SK-N-SH (cell line): Measurements from ENCODE around the gene BABAM2. TPM values are rescaled to one million over a fixed set of nuclear protein-coding genes. Genes with fewer than 3 reads are reported as not detected.

Experiments used
- CTCF ChIA-PET: fragments of 300-600, 350-600 bp; formaldehyde crosslinking; extraction: SDS; loops from one replicate; lab custom pipeline; 2021; lab: Yijun Ruan, JAX
- POLR2A ChIA-PET: fragments of 350-600 bp; sonication (Branson Sonifier 250); formaldehyde crosslinking; extraction: SDS; loops from one replicate; lab custom pipeline; 2020; ENCODE audit warnings: antibody characterized with exemption, inconsistent platforms; lab: Yijun Ruan, JAX
- DNase-seq: peaks from one replicate; pipeline ENCODE4 v3.0.0; 2012
- H2AFZ ChIP-seq: fragments of 200-600 bp; sonication (generic); 2 replicates; pipeline ENCODE4 v1.8.1; 2016; ENCODE audit warnings: antibody characterized with exemption, mild to moderate bottlenecking, low read depth
- H3F3A ChIP-seq: fragments of 200-600 bp; sonication (generic); replicated peaks from 2 replicates; pipeline ENCODE3; 2016; ENCODE audit warnings: antibody characterized with exemption, mild to moderate bottlenecking; ENCODE audit not compliant: insufficient read depth
- H3K27ac ChIP-seq, 2 experiments: fragments of 200-500 bp in 1 of 2; fragments of 200-600 bp in 1 of 2; sonication (Bioruptor generic) in 1 of 2; sonication (generic), shearing (Covaris generic) in 1 of 2; 2 replicates each; pipeline versions ENCODE4 v1.5.1 to v1.6.1; 2014 to 2016; ENCODE audit warnings: low read depth in 2 of 2, inconsistent platforms in 1 of 2, low read length in 1 of 2, mild to moderate bottlenecking in 1 of 2, mixed read lengths in 1 of 2
- H3K27me3 ChIP-seq: fragments of 200-600 bp; sonication (generic), shearing (Covaris generic); 2 replicates; pipeline ENCODE4 v1.6.1; 2016; ENCODE audit warnings: mixed run types; ENCODE audit not compliant: insufficient read depth
- H3K36me3 ChIP-seq, 2 experiments: fragments of 200-500 bp in 1 of 2; fragments of 200-600 bp in 1 of 2; sonication (Bioruptor generic) in 1 of 2; sonication (generic) in 1 of 2; replicated peaks in 1 of 2; 2 replicates each; pipeline versions ENCODE3 to v1.5.1; 2014 to 2016; ENCODE audit warnings: low read length in 1 of 2, mild to moderate bottlenecking in 1 of 2; ENCODE audit not compliant: insufficient read depth in 2 of 2, control insufficient read depth in 1 of 2
- H3K4me1 ChIP-seq, 2 experiments: fragments of 200-500 bp in 1 of 2; fragments of 200-600 bp in 1 of 2; sonication (Bioruptor generic) in 1 of 2; sonication (generic), shearing (Covaris generic) in 1 of 2; 2 replicates each; pipeline versions ENCODE4 v1.5.1 to v1.6.1; 2014 to 2016; ENCODE audit warnings: low read depth in 1 of 2, low read length in 1 of 2, mixed run types in 1 of 2; ENCODE audit not compliant: insufficient read depth in 2 of 2, control insufficient read depth in 1 of 2
- H3K4me2 ChIP-seq: fragments of 200-600 bp; sonication (generic), shearing (Covaris generic); 2 replicates; pipeline ENCODE4 v1.6.1; 2017; ENCODE audit warnings: mixed run types
- H3K4me3 ChIP-seq, 2 experiments: fragments of 200-500 bp in 1 of 2; fragments of 200-600 bp in 1 of 2; sonication (Bioruptor generic) in 1 of 2; sonication (generic), shearing (Covaris generic) in 1 of 2; 2 replicates each; pipeline versions ENCODE4 v1.5.1 to v1.8.1; 2014 to 2016; ENCODE audit warnings: low read depth in 2 of 2, inconsistent platforms in 1 of 2, low read length in 1 of 2, mild to moderate bottlenecking in 1 of 2, mixed read lengths in 1 of 2, moderate library complexity in 1 of 2
- H3K79me2 ChIP-seq: fragments of 200-600 bp; sonication (generic); 2 replicates; pipeline ENCODE4 v1.8.1; 2017; ENCODE audit warnings: mild to moderate bottlenecking; ENCODE audit not compliant: insufficient read depth
- H3K9ac ChIP-seq: fragments of 200-600 bp; sonication (generic); 2 replicates; pipeline ENCODE4 v1.6.1; 2017; ENCODE audit warnings: mixed run types
- H3K9me2 ChIP-seq: fragments of 200-600 bp; sonication (generic); 2 replicates; pipeline ENCODE4 v1.6.1; 2017; ENCODE audit warnings: mixed run types
- H3K9me3 ChIP-seq: fragments of 200-600 bp; sonication (generic); 2 replicates; pipeline ENCODE4 v1.6.1; 2017; ENCODE audit warnings: mixed run types, mild to moderate bottlenecking, moderate library complexity
- H4K20me1 ChIP-seq: fragments of 200-600 bp; sonication (generic); 2 replicates; pipeline ENCODE4 v1.6.1; 2017; ENCODE audit warnings: mild to moderate bottlenecking, mixed run types; ENCODE audit not compliant: insufficient read depth
- EP300 ChIP-seq, 2 experiments: IDR thresholded peaks; 2 replicates each; pipeline versions ENCODE4 v1.4.0 to v1.6.1; 2012; ENCODE audit warnings: borderline replicate concordance in 1 of 2, low read depth in 1 of 2, low read length in 1 of 2
- GABPA ChIP-seq: IDR thresholded peaks from 2 replicates; pipeline ENCODE4 v1.4.0; 2012; ENCODE audit warnings: low read depth, mild to moderate bottlenecking
- IRF3 ChIP-seq: fragments of 150-350 bp; IDR thresholded peaks from 2 replicates; pipeline ENCODE4 v1.6.1; 2016; ENCODE audit warnings: mild to moderate bottlenecking, low read depth, low read length
- JUND ChIP-seq: IDR thresholded peaks from 2 replicates; pipeline ENCODE4 v1.4.0; 2012
- MEF2A ChIP-seq: IDR thresholded peaks from 2 replicates; pipeline ENCODE4 v1.4.0; 2012; ENCODE audit warnings: low read depth, borderline replicate concordance
- MXI1 ChIP-seq: IDR thresholded peaks from 2 replicates; pipeline ENCODE4 v1.6.1; 2012; ENCODE audit warnings: mild to moderate bottlenecking, low read depth, low read length, improper control_type of control experiment
- NFIC ChIP-seq: IDR thresholded peaks from 2 replicates; pipeline ENCODE4 v1.4.0; 2012; ENCODE audit warnings: borderline replicate concordance
- POLR2AphosphoS5 ChIP-seq: IDR thresholded peaks from 2 replicates; pipeline ENCODE4 v1.6.1; 2012; ENCODE audit warnings: low read depth, low read length
- RAD21 ChIP-seq: IDR thresholded peaks from 2 replicates; pipeline ENCODE4 v1.6.1; 2012; ENCODE audit warnings: mild to moderate bottlenecking, low read length
- RCOR1 ChIP-seq: fragments of 150-350 bp; IDR thresholded peaks from 2 replicates; pipeline ENCODE4 v1.6.1; 2017; ENCODE audit warnings: antibody characterized with exemption, low read length
- RFX5 ChIP-seq: IDR thresholded peaks from 2 replicates; pipeline ENCODE4 v1.6.1; 2012; ENCODE audit warnings: mild to moderate bottlenecking, improper control_type of control experiment, low read length
- SMC3 ChIP-seq: IDR thresholded peaks from 2 replicates; pipeline ENCODE4 v1.6.1; 2012; ENCODE audit warnings: low read depth, low read length, improper control_type of control experiment
- TAF1 ChIP-seq: IDR thresholded peaks from 2 replicates; pipeline ENCODE4 v1.6.1; 2012; ENCODE audit warnings: low read depth, mild to moderate bottlenecking, low read length, moderate library complexity, borderline replicate concordance
- TCF12 ChIP-seq: IDR thresholded peaks from 2 replicates; pipeline ENCODE4 v1.4.0; 2012
- TEAD4 ChIP-seq: IDR thresholded peaks from 2 replicates; pipeline ENCODE4 v1.4.0; 2012; ENCODE audit warnings: mild to moderate bottlenecking, borderline replicate concordance; ENCODE audit not compliant: insufficient read depth
- USF1 ChIP-seq: IDR thresholded peaks from 2 replicates; pipeline ENCODE4 v1.4.0; 2012; ENCODE audit warnings: low read depth, borderline replicate concordance
- polyA plus RNA-seq, 3 experiments: library from polyadenylated mRNA; depleted of rRNA; stranded (reverse); fragments of >200 nt; gene quantifications; 2 replicates each; pipeline ENCODE4 v1.2.3, GENCODE V29; 2012
- TF ChIP-seq, protein P1 (sequence below): IDR thresholded peaks from 2 replicates; pipeline ENCODE4; 2012
- TF ChIP-seq, protein P2 (sequence below): fragments of 150-350 bp; IDR thresholded peaks from 2 replicates; pipeline ENCODE4 v1.6.1; 2017; ENCODE audit warnings: antibody characterized with exemption, low read length, low read depth, borderline replicate concordance

Gene BABAM2
- polyA plus RNA-seq, 1 of the 3 experiments (the other 2 are of a cell fraction) = 34.0 TPM

- Histone ChIP-seq H3K9me2 (no peaks in the 10 kb centered on the region), H3K4me3 (no peak overlapping the region), H3K9me3 (no peaks in the 10 kb centered on the region), H3K27ac (no peak overlapping the region), H2AFZ (no peak overlapping the region), H3K27me3 (no peaks in the 10 kb centered on the region), H3K9ac (no peak overlapping the region), H3K79me2 (no peaks in the 10 kb centered on the region), H3K36me3 (no peaks in the 10 kb centered on the region), H3K4me1 (no peaks in the 10 kb centered on the region; a peak in 1 of 4 replicates), H4K20me1 (no peaks in the 10 kb centered on the region), H3K4me2 (no peak overlapping the region), H3F3A (peaks cover 11% of the 10 kb centered on the region)
- TF ChIP-seq IRF3 = no peak
- TF ChIP-seq, protein P1, sequence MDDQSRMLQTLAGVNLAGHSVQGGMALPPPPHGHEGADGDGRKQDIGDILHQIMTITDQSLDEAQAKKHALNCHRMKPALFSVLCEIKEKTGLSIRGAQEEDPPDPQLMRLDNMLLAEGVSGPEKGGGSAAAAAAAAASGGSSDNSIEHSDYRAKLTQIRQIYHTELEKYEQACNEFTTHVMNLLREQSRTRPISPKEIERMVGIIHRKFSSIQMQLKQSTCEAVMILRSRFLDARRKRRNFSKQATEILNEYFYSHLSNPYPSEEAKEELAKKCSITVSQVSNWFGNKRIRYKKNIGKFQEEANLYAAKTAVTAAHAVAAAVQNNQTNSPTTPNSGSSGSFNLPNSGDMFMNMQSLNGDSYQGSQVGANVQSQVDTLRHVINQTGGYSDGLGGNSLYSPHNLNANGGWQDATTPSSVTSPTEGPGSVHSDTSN = no peak
- TF ChIP-seq RAD21 = no peak
- TF ChIP-seq RCOR1 = no peak
- TF ChIP-seq JUND = no peak
- TF ChIP-seq RFX5 = no peak
- TF ChIP-seq, protein P2, sequence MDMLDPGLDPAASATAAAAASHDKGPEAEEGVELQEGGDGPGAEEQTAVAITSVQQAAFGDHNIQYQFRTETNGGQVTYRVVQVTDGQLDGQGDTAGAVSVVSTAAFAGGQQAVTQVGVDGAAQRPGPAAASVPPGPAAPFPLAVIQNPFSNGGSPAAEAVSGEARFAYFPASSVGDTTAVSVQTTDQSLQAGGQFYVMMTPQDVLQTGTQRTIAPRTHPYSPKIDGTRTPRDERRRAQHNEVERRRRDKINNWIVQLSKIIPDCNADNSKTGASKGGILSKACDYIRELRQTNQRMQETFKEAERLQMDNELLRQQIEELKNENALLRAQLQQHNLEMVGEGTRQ = no peak
- TF ChIP-seq TAF1 = no peak
- no peak for TF ChIP-seq USF1
- no peak for TF ChIP-seq POLR2AphosphoS5
- TF ChIP-seq MXI1 = no peak
- TF ChIP-seq EP300 (IDR thresholded peaks at IDR 0.05; ENCODE audit: borderline replicate concordance in 1 of 2, low read depth in 1 of 2, low read length in 1 of 2) = no peak
- no peak for TF ChIP-seq TCF12
- TF ChIP-seq MEF2A = no peak
- no peak for TF ChIP-seq NFIC
- no peak for TF ChIP-seq GABPA
- no peak for TF ChIP-seq TEAD4
- no peak for TF ChIP-seq SMC3
- ChIA-PET POLR2A (no interaction called here), CTCF (no interaction called here)
- DNase-seq = no peak
These were observed 296.7 kb downstream of the BABAM2 start for GRCh38 chr2:28187186-28187585.
